Type B pancreatic cell (in vitro differentiated cells): Measurements from ENCODE around the gene BPHL. TPM values are rescaled to one million over a fixed set of nuclear protein-coding genes. Genes with fewer than 3 reads are reported as not detected.

Experiments
- DNase-seq: peaks from one replicate; pipeline ENCODE4 v3.0.0; 2021; ENCODE audit warnings: mixed read lengths; ENCODE audit not compliant: unreplicated experiment; ENCODE audit errors: extremely low spot score
- H3K27ac Mint-ChIP-seq: 2 replicates; pipeline ENCODE4 v1.8.0; 2021; ENCODE audit warnings: mild to moderate bottlenecking, mixed read lengths
- H3K27me3 Mint-ChIP-seq: 2 replicates; pipeline ENCODE4 v1.8.0; 2021; ENCODE audit warnings: mixed read lengths
- H3K36me3 Mint-ChIP-seq: 2 replicates; pipeline ENCODE4 v1.8.0; 2021; ENCODE audit warnings: mixed read lengths
- H3K4me1 Mint-ChIP-seq: one replicate; pipeline ENCODE4 v1.8.0; 2021; ENCODE audit warnings: mixed read lengths; ENCODE audit not compliant: unreplicated experiment
- H3K4me3 Mint-ChIP-seq: 2 replicates; pipeline ENCODE4 v1.8.0; 2021; ENCODE audit warnings: mild to moderate bottlenecking, mixed read lengths
- H3K9me3 Mint-ChIP-seq: 2 replicates; pipeline ENCODE4 v1.8.0; 2021; ENCODE audit warnings: mixed read lengths
- total RNA-seq: library from RNA; stranded (reverse); gene quantifications from 2 replicates; pipeline ENCODE4 v1.2.1, GENCODE V29; 2021; ENCODE audit warnings: low replicate concordance
- TF ChIP-seq, protein P1 (sequence below): fragments of 200-600 bp; sonication (generic); conservative IDR thresholded peaks from 2 replicates; pipeline ENCODE4 v1.5.0; 2021; ENCODE audit warnings: antibody characterized with exemption, mild to moderate bottlenecking

BPHL gene
- total RNA-seq, 1 donor from 2014 or later, result 56.2 TPM

DNA sequence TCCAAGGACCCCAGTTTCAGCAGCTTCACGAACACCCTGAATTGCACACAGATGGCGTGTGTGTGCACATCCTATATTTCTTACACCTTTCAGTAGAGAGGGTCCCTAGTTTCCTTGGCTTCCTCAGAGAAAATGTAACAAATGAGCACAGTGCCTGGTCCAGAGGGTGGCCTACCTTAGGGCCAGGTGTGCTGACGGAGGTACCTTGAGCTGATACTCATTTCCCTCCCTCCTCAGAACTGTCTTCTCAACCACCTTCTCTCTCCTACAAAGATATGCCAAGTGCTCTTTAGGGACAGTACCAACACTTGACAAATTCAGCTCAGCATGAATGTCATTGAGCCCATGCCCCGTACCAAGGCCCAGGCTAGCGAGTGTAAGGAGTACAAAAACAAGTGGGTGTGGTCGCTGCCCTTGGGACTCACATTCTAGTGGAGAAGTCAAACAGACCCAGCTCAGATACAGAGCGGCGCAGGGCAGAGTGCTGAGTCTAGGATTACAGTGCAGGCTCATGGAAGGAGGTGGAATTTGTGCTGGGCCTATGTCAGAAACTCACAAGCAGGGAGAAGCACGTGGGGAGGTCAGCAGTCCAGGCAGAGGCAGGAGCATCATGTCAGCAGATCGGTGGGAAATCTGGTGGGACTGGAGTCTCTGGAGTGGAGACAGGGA lies 9.6 kb upstream of the BPHL start:
- H3K4me1 Mint-ChIP-seq, result peaks cover 5% of the 10 kb centered on the region
- no peaks in the 10 kb centered on the region for H3K9me3 Mint-ChIP-seq
- TF ChIP-seq, protein P1, sequence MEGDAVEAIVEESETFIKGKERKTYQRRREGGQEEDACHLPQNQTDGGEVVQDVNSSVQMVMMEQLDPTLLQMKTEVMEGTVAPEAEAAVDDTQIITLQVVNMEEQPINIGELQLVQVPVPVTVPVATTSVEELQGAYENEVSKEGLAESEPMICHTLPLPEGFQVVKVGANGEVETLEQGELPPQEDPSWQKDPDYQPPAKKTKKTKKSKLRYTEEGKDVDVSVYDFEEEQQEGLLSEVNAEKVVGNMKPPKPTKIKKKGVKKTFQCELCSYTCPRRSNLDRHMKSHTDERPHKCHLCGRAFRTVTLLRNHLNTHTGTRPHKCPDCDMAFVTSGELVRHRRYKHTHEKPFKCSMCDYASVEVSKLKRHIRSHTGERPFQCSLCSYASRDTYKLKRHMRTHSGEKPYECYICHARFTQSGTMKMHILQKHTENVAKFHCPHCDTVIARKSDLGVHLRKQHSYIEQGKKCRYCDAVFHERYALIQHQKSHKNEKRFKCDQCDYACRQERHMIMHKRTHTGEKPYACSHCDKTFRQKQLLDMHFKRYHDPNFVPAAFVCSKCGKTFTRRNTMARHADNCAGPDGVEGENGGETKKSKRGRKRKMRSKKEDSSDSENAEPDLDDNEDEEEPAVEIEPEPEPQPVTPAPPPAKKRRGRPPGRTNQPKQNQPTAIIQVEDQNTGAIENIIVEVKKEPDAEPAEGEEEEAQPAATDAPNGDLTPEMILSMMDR, result no peak
- H3K27me3 Mint-ChIP-seq, result no peaks in the 10 kb centered on the region
- DNase-seq, result peak; percentile 34
- H3K36me3 Mint-ChIP-seq, result peaks cover 28% of the 10 kb centered on the region
- peak overlapping the region; percentile 21 for H3K27ac Mint-ChIP-seq
- H3K4me3 Mint-ChIP-seq, result no peak overlapping the region

- DNase-seq, result peak; percentile 13
- Mint-ChIP-seq H3K27ac (no peak overlapping the region), H3K4me1 (peaks cover 5% of the 10 kb centered on the region), H3K36me3 (peaks cover 21% of the 10 kb centered on the region), H3K27me3 (no peaks in the 10 kb centered on the region), H3K9me3 (no peaks in the 10 kb centered on the region), H3K4me3 (no peak overlapping the region)
- TF ChIP-seq, protein P1, result no peak
Measured at GRCh38 chr6:3109761-3110160, 8.8 kb upstream of the BPHL start.

GRCh38 chr6:3114377-3114776 lies 4.1 kb upstream of the BPHL start:
- H3K27ac Mint-ChIP-seq, result no peak overlapping the region

DNA sequence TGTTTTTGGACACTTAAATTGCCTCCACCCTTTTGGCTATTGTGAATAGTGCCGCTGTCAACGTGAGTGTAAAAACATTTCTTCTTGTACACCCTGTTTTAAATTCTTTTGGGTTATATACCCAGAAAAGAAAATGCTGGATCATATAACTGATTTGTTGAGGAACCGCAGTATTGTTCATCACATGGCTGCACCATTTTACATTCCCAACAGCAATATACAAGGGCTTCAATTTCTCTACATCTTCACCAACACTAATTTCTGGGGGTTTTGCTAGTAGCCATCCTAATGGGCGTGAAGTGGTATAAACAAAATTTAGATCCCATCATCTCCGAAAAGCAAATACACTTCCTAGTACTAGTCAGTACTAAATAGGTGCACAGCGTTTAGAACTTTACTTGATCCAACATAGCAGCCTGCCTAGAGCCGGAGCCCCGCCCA lies 579 bp upstream of the BPHL start:
- DNase-seq, result no peak
- peaks cover 4% of the 10 kb centered on the region for H3K36me3 Mint-ChIP-seq
- peak overlapping the region; percentile 86 for H3K4me3 Mint-ChIP-seq
- peaks cover 24% of the 10 kb centered on the region for H3K4me1 Mint-ChIP-seq
- no peaks in the 10 kb centered on the region for H3K9me3 Mint-ChIP-seq
- TF ChIP-seq, protein P1, result no peak
- H3K27ac Mint-ChIP-seq, result peak overlapping the region; percentile 98
- H3K27me3 Mint-ChIP-seq, result no peaks in the 10 kb centered on the region

More at GRCh38 chr6:3114377-3114776, 4.1 kb upstream of the BPHL start:
- peaks cover 12% of the 10 kb centered on the region for H3K4me1 Mint-ChIP-seq
- H3K27me3 Mint-ChIP-seq, result no peaks in the 10 kb centered on the region
- TF ChIP-seq, protein P1, result no peak
- no peaks in the 10 kb centered on the region for H3K9me3 Mint-ChIP-seq
- peaks cover 3% of the 10 kb centered on the region for H3K36me3 Mint-ChIP-seq
- peak; percentile 31 for DNase-seq
- no peak overlapping the region for H3K4me3 Mint-ChIP-seq

DNA sequence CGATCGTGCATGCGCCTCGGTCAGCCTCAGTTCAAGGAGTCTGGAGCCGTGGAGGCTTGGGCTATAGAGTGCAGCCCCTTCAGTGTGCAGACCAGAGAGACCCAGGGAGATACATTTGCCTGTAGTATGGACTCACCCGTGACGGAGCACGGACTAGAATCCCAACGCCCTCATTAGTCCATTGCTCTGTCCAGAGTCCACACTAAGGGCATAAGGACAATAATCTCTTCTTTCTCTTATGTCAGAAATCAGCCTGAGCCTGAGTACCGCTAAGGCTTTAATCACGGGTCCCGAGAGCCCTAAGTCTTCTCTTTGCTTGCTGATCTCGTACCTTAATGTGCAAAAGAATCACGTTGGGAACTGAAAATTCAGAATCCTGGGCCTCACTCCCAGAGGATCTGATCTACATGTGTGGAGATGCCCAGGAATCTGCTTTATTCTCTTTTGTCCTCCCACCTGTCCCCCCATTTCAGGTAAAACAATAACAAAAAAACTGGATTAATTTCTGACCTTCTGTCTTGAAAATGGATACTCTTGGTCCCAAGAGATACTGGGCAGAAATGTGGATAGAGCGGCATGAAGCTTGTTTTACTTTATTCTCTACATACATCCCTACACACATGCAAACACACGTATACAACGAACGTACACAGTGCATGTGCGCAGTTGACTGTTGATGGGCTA lies 671 bp downstream of the BPHL start:
- DNase-seq, result no peak
- H3K4me1 Mint-ChIP-seq, result peaks cover 34% of the 10 kb centered on the region
- peak overlapping the region; percentile 98 for H3K27ac Mint-ChIP-seq
- TF ChIP-seq, protein P1, result no peak
- H3K9me3 Mint-ChIP-seq, result no peaks in the 10 kb centered on the region
- no peaks in the 10 kb centered on the region for H3K27me3 Mint-ChIP-seq
- H3K36me3 Mint-ChIP-seq, result peaks cover 3% of the 10 kb centered on the region
- H3K4me3 Mint-ChIP-seq, result peak overlapping the region; percentile 86
